Tibial nerve (tissue), 4 donors: ENCODE results near the gene NTN5.

Experiments used
- EP300 ChIP-seq, 2 donors: sonication (generic); formaldehyde crosslinking; IDR thresholded peaks; one replicate each; pipeline ENCODE4 v1.6.1; 2017; ENCODE audit warnings: antibody characterized with exemption in 2 of 2, mild to moderate bottlenecking in 1 of 2
- POLR2A ChIP-seq, 2 donors: fragments of 450-650 bp; IDR thresholded peaks; one replicate each; pipeline ENCODE4 v1.6.1; 2017; ENCODE audit warnings: antibody characterized with exemption in 2 of 2, mild to moderate bottlenecking in 2 of 2, moderate library complexity in 2 of 2
- TF ChIP-seq, protein P1 (sequence below), 5 experiments: fragments of 200-600 bp in 3 of 5; fragments of 450-650 bp in 2 of 5; sonication (generic) in 3 of 5; IDR thresholded peaks; one replicate each; pipeline ENCODE4 v1.5.1; 2016 to 2019; ENCODE audit warnings: antibody characterized with exemption in 5 of 5, mild to moderate bottlenecking in 3 of 5, moderate library complexity in 2 of 5

DNA sequence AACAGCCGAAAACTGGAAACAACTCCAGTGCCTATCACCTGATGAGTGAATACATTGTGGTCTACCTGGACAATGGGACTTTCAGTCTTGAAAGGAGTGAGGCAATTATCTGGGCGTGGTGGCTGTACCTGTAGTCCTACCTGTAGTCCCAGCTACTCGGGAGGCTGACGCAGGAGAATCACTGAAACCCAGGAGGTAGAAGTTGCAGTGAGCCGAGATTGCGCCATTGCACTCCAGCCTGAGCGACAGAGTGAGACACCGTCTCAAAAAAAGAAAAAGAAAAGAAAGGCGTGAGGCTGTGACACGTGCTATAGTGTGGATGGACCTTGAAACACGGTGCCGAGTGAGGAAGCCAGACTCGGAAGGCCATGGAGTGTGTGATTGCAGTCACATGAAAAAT is 4.1 kb upstream of the NTN5 start:
- no peak for TF ChIP-seq POLR2A (IDR thresholded peaks at IDR 0.05)
- TF ChIP-seq, protein P1, sequence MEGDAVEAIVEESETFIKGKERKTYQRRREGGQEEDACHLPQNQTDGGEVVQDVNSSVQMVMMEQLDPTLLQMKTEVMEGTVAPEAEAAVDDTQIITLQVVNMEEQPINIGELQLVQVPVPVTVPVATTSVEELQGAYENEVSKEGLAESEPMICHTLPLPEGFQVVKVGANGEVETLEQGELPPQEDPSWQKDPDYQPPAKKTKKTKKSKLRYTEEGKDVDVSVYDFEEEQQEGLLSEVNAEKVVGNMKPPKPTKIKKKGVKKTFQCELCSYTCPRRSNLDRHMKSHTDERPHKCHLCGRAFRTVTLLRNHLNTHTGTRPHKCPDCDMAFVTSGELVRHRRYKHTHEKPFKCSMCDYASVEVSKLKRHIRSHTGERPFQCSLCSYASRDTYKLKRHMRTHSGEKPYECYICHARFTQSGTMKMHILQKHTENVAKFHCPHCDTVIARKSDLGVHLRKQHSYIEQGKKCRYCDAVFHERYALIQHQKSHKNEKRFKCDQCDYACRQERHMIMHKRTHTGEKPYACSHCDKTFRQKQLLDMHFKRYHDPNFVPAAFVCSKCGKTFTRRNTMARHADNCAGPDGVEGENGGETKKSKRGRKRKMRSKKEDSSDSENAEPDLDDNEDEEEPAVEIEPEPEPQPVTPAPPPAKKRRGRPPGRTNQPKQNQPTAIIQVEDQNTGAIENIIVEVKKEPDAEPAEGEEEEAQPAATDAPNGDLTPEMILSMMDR (IDR thresholded peaks at IDR 0.05), result no peak
- no peak for TF ChIP-seq EP300 (IDR thresholded peaks at IDR 0.05)
